HUES48 (cell line): ENCODE measurements around the gene PBX1.

ENCODE experiments used
- H3K27ac ChIP-seq: one replicate; pipeline ENCODE4 v1.7.0; 2013; ENCODE audit warnings: low read depth, low read length, inconsistent platforms
- H3K27me3 ChIP-seq: 2 replicates; pipeline ENCODE4 v1.6.1; 2013; ENCODE audit warnings: mild to moderate bottlenecking, low read length; ENCODE audit not compliant: control insufficient read depth, insufficient read depth
- H3K36me3 ChIP-seq: 2 replicates; pipeline ENCODE4 v1.6.1; 2013; ENCODE audit warnings: low read length; ENCODE audit not compliant: control insufficient read depth, insufficient read depth
- H3K4me1 ChIP-seq: 2 replicates; pipeline ENCODE4 v1.6.1; 2013; ENCODE audit warnings: mild to moderate bottlenecking, low read length; ENCODE audit not compliant: control insufficient read depth, insufficient read depth
- H3K4me3 ChIP-seq: 2 replicates; pipeline ENCODE4 v1.5.1; 2013; ENCODE audit warnings: mild to moderate bottlenecking, low read depth, low read length
- H3K9ac ChIP-seq: 2 replicates; pipeline ENCODE4 v1.6.1; 2013; ENCODE audit warnings: mild to moderate bottlenecking, low read depth, low read length, moderate library complexity
- H3K9me3 ChIP-seq: 2 replicates; pipeline ENCODE4 v1.6.1; 2013; ENCODE audit warnings: low read length; ENCODE audit not compliant: control insufficient read depth, insufficient read depth

PBX1 gene

GRCh38 chr1:164635059-164635802 lies 76.2 kb downstream of the PBX1 start:
- H3K9ac ChIP-seq: no peak overlapping the region
- H3K27me3 ChIP-seq: no peaks in the 10 kb centered on the region
- H3K4me3 ChIP-seq: peak overlapping the region; percentile 28; the same call in 1 of the 2 replicates
- peaks cover 62% of the 10 kb centered on the region for H3K4me1 ChIP-seq
- H3K27ac ChIP-seq: peak overlapping the region; percentile 69
- no peaks in the 10 kb centered on the region for H3K9me3 ChIP-seq
- H3K36me3 ChIP-seq: 0 out of 2 replicates have a peak, but pooled peaks cover 9% of the 10 kb centered on the region

GRCh38 chr1:164635803-164636731 lies 77.1 kb downstream of the PBX1 start:
- peaks cover 55% of the 10 kb centered on the region for H3K4me1 ChIP-seq
- no peaks in the 10 kb centered on the region for H3K9me3 ChIP-seq
- 0 out of 2 replicates have a peak overlapping the region, but pooled peaks have one; percentile 28 for H3K4me3 ChIP-seq
- no peak overlapping the region for H3K9ac ChIP-seq
- no peaks in the 10 kb centered on the region for H3K27me3 ChIP-seq
- peaks cover 9% of the 10 kb centered on the region; the same call in 1 of the 2 replicates for H3K36me3 ChIP-seq
- peak overlapping the region; percentile 69 for H3K27ac ChIP-seq

GRCh38 chr1:164636757-164637156 lies 77.8 kb downstream of the PBX1 start:
- H3K9me3 ChIP-seq: no peaks in the 10 kb centered on the region
- no peak overlapping the region for H3K9ac ChIP-seq
- H3K27me3 ChIP-seq: no peaks in the 10 kb centered on the region
- H3K27ac ChIP-seq: no peak overlapping the region
- no peak overlapping the region for H3K4me3 ChIP-seq
- peaks cover 54% of the 10 kb centered on the region for H3K4me1 ChIP-seq
- H3K36me3 ChIP-seq: peaks cover 16% of the 10 kb centered on the region; the same call in 1 of the 2 replicates

GRCh38 chr1:164637461-164638375 lies 78.7 kb downstream of the PBX1 start:
- Histone ChIP-seq H3K27ac (peak overlapping the region; percentile 56), H3K36me3 (peaks cover 26% of the 10 kb centered on the region), H3K4me1 (peaks cover 51% of the 10 kb centered on the region), H3K9me3 (no peaks in the 10 kb centered on the region), H3K9ac (no peak overlapping the region), H3K4me3 (no peak overlapping the region), H3K27me3 (no peaks in the 10 kb centered on the region)

GRCh38 chr1:164638492-164639202 lies 79.7 kb downstream of the PBX1 start:
- Histone ChIP-seq H3K4me1 (peaks cover 48% of the 10 kb centered on the region), H3K9me3 (no peaks in the 10 kb centered on the region), H3K27ac (peak overlapping the region; percentile 56), H3K27me3 (no peaks in the 10 kb centered on the region), H3K4me3 (no peak overlapping the region), H3K9ac (no peak overlapping the region), H3K36me3 (peaks cover 26% of the 10 kb centered on the region)

- H3K4me1 ChIP-seq: peaks cover 44% of the 10 kb centered on the region
- H3K4me3 ChIP-seq: no peak overlapping the region
- H3K27me3 ChIP-seq: no peaks in the 10 kb centered on the region
- no peaks in the 10 kb centered on the region for H3K9me3 ChIP-seq
- H3K27ac ChIP-seq: no peak overlapping the region
- H3K9ac ChIP-seq: no peak overlapping the region
- peaks cover 30% of the 10 kb centered on the region for H3K36me3 ChIP-seq
These were observed 81.8 kb downstream of the PBX1 start for GRCh38 chr1:164640686-164641352.

- Histone ChIP-seq H3K27me3 (no peaks in the 10 kb centered on the region), H3K36me3 (peaks cover 32% of the 10 kb centered on the region), H3K27ac (no peak overlapping the region), H3K4me3 (no peak overlapping the region), H3K9me3 (no peaks in the 10 kb centered on the region), H3K9ac (no peak overlapping the region), H3K4me1 (peaks cover 44% of the 10 kb centered on the region)
These were observed 82.4 kb downstream of the PBX1 start for GRCh38 chr1:164641353-164641730.

- peaks cover 30% of the 10 kb centered on the region for H3K36me3 ChIP-seq
- H3K27ac ChIP-seq: no peak overlapping the region
- no peak overlapping the region for H3K4me3 ChIP-seq
- no peaks in the 10 kb centered on the region for H3K9me3 ChIP-seq
- H3K4me1 ChIP-seq: peaks cover 38% of the 10 kb centered on the region
- H3K9ac ChIP-seq: no peak overlapping the region
- H3K27me3 ChIP-seq: no peaks in the 10 kb centered on the region
These were observed 84.0 kb downstream of the PBX1 start for GRCh38 chr1:164643018-164643417.

- no peaks in the 10 kb centered on the region for H3K27me3 ChIP-seq
- no peaks in the 10 kb centered on the region for H3K9me3 ChIP-seq
- H3K9ac ChIP-seq: no peak overlapping the region
- peaks cover 45% of the 10 kb centered on the region for H3K4me1 ChIP-seq
- no peak overlapping the region for H3K4me3 ChIP-seq
- H3K36me3 ChIP-seq: peaks cover 30% of the 10 kb centered on the region
- no peak overlapping the region for H3K27ac ChIP-seq
These were observed 85.3 kb downstream of the PBX1 start for GRCh38 chr1:164644268-164644667.
